GM21528 (cell line): ENCODE measurements around the gene CCDC196.
"Not testable (repeated sequence)": the region's sequence is repeated elsewhere in the genome, so short reads cannot be mapped to it uniquely, and the experiment has no call there.

Experiments
- ATAC-seq: cut with Tn5 transposase; IDR thresholded peaks from one replicate; pipeline ENCODE4 v1.9.1; 2021; ENCODE audit warnings: mild to moderate bottlenecking, moderate library complexity; ENCODE audit not compliant: unreplicated experiment, low FRiP score

Gene CCDC196

GRCh38 chr14:66545751-66546150 is 59.6 kb downstream of the CCDC196 start:
- ATAC-seq, result not testable (repeated sequence)
